GM19240 (cell line): ENCODE measurements around the gene BPIFA3.
"Not testable (repeated sequence)": the region's sequence is repeated elsewhere in the genome, so short reads cannot be mapped to it uniquely, and the experiment has no call there.

ENCODE experiments used
- DNase-seq: peaks from one replicate; pipeline ENCODE4 v3.0.0; 2011; ENCODE audit warnings: low spot score; ENCODE audit not compliant: insufficient read length

Gene BPIFA3

GRCh38 chr20:33217052-33217451, at the start of gene BPIFA3:
TSS of gene BPIFA3 (plus strand) at chr20:33217352. CDS start at chr20:33217537, 185 bp downstream.
- no peak for DNase-seq

- no peak for DNase-seq
Measured at GRCh38 chr20:33167859-33168258, 49.3 kb upstream of the BPIFA3 start, which contains the start of gene BPIFA2. TSS of gene BPIFA2 (plus strand) at chr20:33168159. CDS start at chr20:33169146, 987 bp downstream.

GRCh38 chr20:33169176-33169794, 47.9 kb upstream of the BPIFA3 start:
- DNase-seq, result no peak

GRCh38 chr20:33172781-33173180, 44.4 kb upstream of the BPIFA3 start:
- DNase-seq, result no peak

- DNase-seq, result no peak
Measured at GRCh38 chr20:33175123-33175522, 42.0 kb upstream of the BPIFA3 start.

GRCh38 chr20:33176101-33176500, 41.1 kb upstream of the BPIFA3 start:
- no peak for DNase-seq

- DNase-seq, result no peak
Measured at GRCh38 chr20:33177866-33178265, 39.3 kb upstream of the BPIFA3 start.

GRCh38 chr20:33178726-33179125, 38.4 kb upstream of the BPIFA3 start:
- no peak for DNase-seq

GRCh38 chr20:33180169-33180568, 37.0 kb upstream of the BPIFA3 start:
- no peak for DNase-seq

GRCh38 chr20:33181482-33182093, 35.6 kb upstream of the BPIFA3 start:
- no peak for DNase-seq

GRCh38 chr20:33183312-33183711, 33.8 kb upstream of the BPIFA3 start:
- DNase-seq, result no peak

GRCh38 chr20:33185031-33185590, 32.0 kb upstream of the BPIFA3 start:
- DNase-seq, result not testable (repeated sequence)

GRCh38 chr20:33187491-33187890, 29.7 kb upstream of the BPIFA3 start:
- no peak for DNase-seq

GRCh38 chr20:33188421-33188820, 28.7 kb upstream of the BPIFA3 start:
- DNase-seq, result no peak

GRCh38 chr20:33191484-33191883, 25.7 kb upstream of the BPIFA3 start:
- DNase-seq, result no peak

GRCh38 chr20:33191955-33192354, 25.2 kb upstream of the BPIFA3 start:
- no peak for DNase-seq

GRCh38 chr20:33192912-33193501, 24.1 kb upstream of the BPIFA3 start:
- no peak for DNase-seq

GRCh38 chr20:33199026-33199425, 18.1 kb upstream of the BPIFA3 start:
- no peak for DNase-seq

GRCh38 chr20:33202451-33202850, 14.7 kb upstream of the BPIFA3 start:
- DNase-seq, result no peak

GRCh38 chr20:33203444-33203843, 13.7 kb upstream of the BPIFA3 start:
- DNase-seq, result no peak

GRCh38 chr20:33209789-33210188, 7.4 kb upstream of the BPIFA3 start:
- peak; percentile 35 for DNase-seq

GRCh38 chr20:33210371-33210770, 6.8 kb upstream of the BPIFA3 start:
- no peak for DNase-seq
